Adrenal gland (tissue), 12 donors: Measurements from ENCODE around the gene EDEM3. TPM values are rescaled to one million over a fixed set of nuclear protein-coding genes. Genes with fewer than 3 reads are reported as not detected.

Experiments
- DNase-seq, 7 donors: peaks; one replicate each; pipeline ENCODE4 v3.0.0-alpha.2; 2019 to 2020
- H3K27ac ChIP-seq, 5 donors: fragments of 200-600 bp; sonication (generic) in 4 of 5; 1 replicate in 3 of 5; 2 replicates in 2 of 5; pipeline versions ENCODE4 v1.5.1 to v1.8.0; 2016 to 2020; ENCODE audit warnings: mild to moderate bottlenecking in 1 of 5
- H3K27me3 ChIP-seq: fragments of 200-600 bp; 2 replicates; pipeline ENCODE4 v1.8.0; 2021
- H3K36me3 ChIP-seq, 2 donors: fragments of 200-600 bp; replicated peaks in 1 of 2; 1 replicate in 1 of 2; 2 replicates in 1 of 2; pipeline versions ENCODE4 v1.5.1 to v1.8.0; 2018 to 2022
- H3K4me1 ChIP-seq, 2 donors: fragments of 200-600 bp; replicated peaks in 1 of 2; 1 replicate in 1 of 2; 2 replicates in 1 of 2; pipeline versions ENCODE4 v1.5.1 to v1.8.0; 2018 to 2021
- H3K4me3 ChIP-seq, 4 donors: fragments of 200-600 bp; sonication (generic) in 3 of 4; one replicate each; pipeline ENCODE4 v1.5.1; 2016 to 2018
- H3K9me3 ChIP-seq, 3 donors: fragments of 200-600 bp; sonication (generic) in 1 of 3; replicated peaks in 1 of 3; 1 replicate in 2 of 3; 2 replicates in 1 of 3; pipeline versions ENCODE4 v1.5.1 to v1.8.0; 2016 to 2021
- CTCF ChIP-seq, 6 experiments: fragments of 450-650 bp in 4 of 6; fragments of 200-600 bp in 2 of 6; sonication (generic) in 1 of 6; IDR thresholded peaks; 1 replicate in 5 of 6; 2 replicates in 1 of 6; pipeline versions ENCODE4 v1.5.1 to v1.8.0; 2016 to 2021; ENCODE audit warnings: antibody characterized with exemption in 6 of 6, mild to moderate bottlenecking in 2 of 6, moderate library complexity in 1 of 6
- POLR2A ChIP-seq, 2 donors: fragments of 450-650 bp; IDR thresholded peaks; one replicate each; pipeline ENCODE4 v1.6.1; 2017; ENCODE audit warnings: antibody characterized with exemption in 2 of 2, mild to moderate bottlenecking in 2 of 2, moderate library complexity in 1 of 2
- WGBS, 4 donors: extraction: QIAGEN DNeasy Blood & Tissue Kit in 2 of 4; methylation state at CpG; one replicate each; pipeline versions ENCODE4 v1.1.5 to v1.1.7; 2013 to 2017; 5-methylcytosine and 5-hydroxymethylcytosine counted together
- intact Hi-C, 2 donors: fragments of 100-400 bp; cut with DNase I; formaldehyde crosslinking; loops; one replicate each; pipeline versions ENCODE4 v1.14.1 to v1.15.0; 2022 to 2023
- polyA plus RNA-seq, 3 donors: library from polyadenylated mRNA; stranded (reverse); fragments of 200-250 nt in 2 of 3; fragments of 350-450 nt in 1 of 3; fragmentation: Illumina TruSeq in 1 of 3; extraction: RNeasy Lipid Tissue Mini Kit (QIAGEN cat#74804) in 1 of 3; gene quantifications; one replicate each; pipeline ENCODE4 v1.2.3, GENCODE V29; 2013 to 2014
- total RNA-seq, 9 donors: library from RNA; depleted of rRNA in 4 of 9; stranded (reverse); fragments of >200 nt in 4 of 9; fragments of 120-200 nt in 1 of 9; fragmentation: NEBNext Ultra II Directional in 1 of 9; extraction: Animal tissue kit (Norgen Biotek cat#: 25700) in 1 of 9; gene quantifications; one replicate each; pipeline versions ENCODE4 v1.1.0 to v1.2.4, GENCODE V29; 2013 to 2023
- donor health status: healthy with polysubstance abuse.
- donor health status: Bipolar disorder and iron deficiency.
- donor health status: DM: yes; HTN: yes; CAD: no.
- donor health status: DM: no; HTN: no; CAD: no.
- donor health status: DM: no; HTN: no; CAD: no.
- donor health status: DM: yes; HTN: yes; CAD: no.

EDEM3 gene
- total and polyA plus RNA-seq, 12 donors: 6.5 to 61.2 (median 33.4) TPM

DNA sequence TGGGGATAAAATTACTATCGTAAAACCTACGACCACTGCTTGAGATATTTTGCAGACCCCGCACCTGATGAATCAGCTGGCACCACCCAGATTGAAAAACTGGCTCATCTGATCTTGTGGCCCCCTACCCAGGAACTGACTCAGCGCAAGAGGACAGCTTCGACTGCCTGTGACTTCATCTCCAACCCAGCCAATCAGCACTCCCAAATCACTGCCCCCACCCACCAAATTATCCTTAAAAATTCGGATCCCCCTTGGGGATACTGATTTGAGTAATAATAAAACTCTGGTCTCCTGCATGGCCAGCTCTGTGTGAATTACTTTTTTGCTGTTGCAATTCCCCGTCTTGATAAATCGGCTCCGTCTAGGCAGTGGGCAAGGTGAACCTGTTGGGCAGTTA is 81.4 kb downstream of the EDEM3 start:
- no peaks in the 10 kb centered on the region for H3K36me3 ChIP-seq
- no peaks in the 10 kb centered on the region for H3K4me1 ChIP-seq
- no peak for DNase-seq
- no peak overlapping the region for H3K27ac ChIP-seq
- H3K4me3 ChIP-seq: no peak overlapping the region
- intact Hi-C loops: loop anchor here in 1 of 2 donors (10.0 kb wide), 1 partner anchor 589 kb away; no protein-coding TSS in a partner anchor
- H3K9me3 ChIP-seq: no peaks in the 10 kb centered on the region
- TF ChIP-seq CTCF (IDR thresholded peaks at IDR 0.05): no peak
- TF ChIP-seq POLR2A (IDR thresholded peaks at IDR 0.05): no peak
- no peaks in the 10 kb centered on the region for H3K27me3 ChIP-seq
- 77 to 84% (median 79%) methylated on average over 9 of the region's 9 CpGs for WGBS, 4 donors

GRCh38 chr1:184672013-184672726 is 82.5 kb downstream of the EDEM3 start:
- Histone ChIP-seq H3K27me3 (no peaks in the 10 kb centered on the region), H3K27ac (no peak overlapping the region), H3K4me3 (no peak overlapping the region), H3K36me3 (no peaks in the 10 kb centered on the region), H3K9me3 (no peaks in the 10 kb centered on the region), H3K4me1 (no peaks in the 10 kb centered on the region)
- no peak for DNase-seq
- intact Hi-C loops: loop anchor here in 1 of 2 donors (10.0 kb wide), 1 partner anchor 587 kb away; no protein-coding TSS in a partner anchor
- WGBS, 4 donors: 76 to 82% (median 78%) methylated on average over 9 of the region's 9 CpGs
- no peak for TF ChIP-seq CTCF (IDR thresholded peaks at IDR 0.05)
- TF ChIP-seq POLR2A (IDR thresholded peaks at IDR 0.05): no peak

- WGBS, 4 donors: 60 to 79% (median 63%) methylated on average over 1 of the region's 1 CpG
- Histone ChIP-seq H3K27ac (no peak overlapping the region), H3K4me1 (peaks cover 0 to 2% of the 10 kb centered on the region in 2 donors), H3K9me3 (no peaks in the 10 kb centered on the region), H3K36me3 (no peaks in the 10 kb centered on the region), H3K4me3 (no peak overlapping the region), H3K27me3 (no peaks in the 10 kb centered on the region)
- no peak for DNase-seq
- no peak for TF ChIP-seq CTCF (IDR thresholded peaks at IDR 0.05)
- TF ChIP-seq POLR2A (IDR thresholded peaks at IDR 0.05): no peak
- intact Hi-C loops: loop anchor here (10.0 kb wide), 3 partner anchors 105 to 595 kb away; partner anchors contain the start of gene C1orf21 (in 2 of the 2)
Measured at GRCh38 chr1:184669391-184669790, 85.3 kb downstream of the EDEM3 start.

DNA sequence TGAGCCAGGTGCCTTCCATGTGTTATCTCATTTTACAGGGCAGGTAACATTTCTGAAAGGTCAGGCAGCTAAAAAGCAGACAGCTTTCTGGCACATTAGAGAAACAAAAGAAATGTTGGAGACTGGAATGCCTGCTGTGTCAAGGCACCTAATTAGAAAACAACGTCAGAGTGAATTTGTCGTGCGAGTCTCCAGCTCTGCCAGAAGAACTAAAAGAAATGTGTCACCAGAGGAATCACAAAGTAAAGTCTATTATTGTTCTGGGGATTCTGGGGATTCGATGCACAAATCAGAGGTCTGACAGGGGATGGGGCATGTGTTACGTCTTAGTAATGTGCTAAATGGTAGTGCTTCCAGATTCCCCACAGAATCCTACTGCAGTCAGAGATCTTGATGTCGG is 89.3 kb downstream of the EDEM3 start:
- TF ChIP-seq POLR2A (IDR thresholded peaks at IDR 0.05) (no peak), CTCF (IDR thresholded peaks at IDR 0.05) (no peak)
- WGBS, 4 donors: 90 to 93% (median 93%) methylated on average over 6 of the region's 6 CpGs
- H3K4me3 ChIP-seq: no peak overlapping the region
- H3K4me1 ChIP-seq: peaks cover 0 to 12% of the 10 kb centered on the region in 2 donors
- DNase-seq: no peak
- intact Hi-C loops: loop anchor here (10.0 kb wide), 3 partner anchors 101 to 591 kb away; partner anchors contain the start of gene C1orf21 (in 2 of the 2)
- H3K9me3 ChIP-seq: no peaks in the 10 kb centered on the region
- no peak overlapping the region for H3K27ac ChIP-seq
- H3K27me3 ChIP-seq: no peaks in the 10 kb centered on the region
- H3K36me3 ChIP-seq: no peaks in the 10 kb centered on the region
